Tibial nerve (tissue), 4 donors: ENCODE results near the gene COL4A6. TPM values are rescaled to one million over a fixed set of nuclear protein-coding genes. Genes with fewer than 3 reads are reported as not detected.

Experiments
- DNase-seq, 2 donors: peaks; one replicate each; pipeline ENCODE4 v3.0.0-alpha.2; 2019; ENCODE audit warnings: low spot score in 2 of 2
- H3K27ac ChIP-seq, 4 donors: fragments of 200-600 bp; sonication (generic) in 3 of 4; one replicate each; pipeline ENCODE4 v1.5.1; 2017 to 2019; ENCODE audit warnings: mild to moderate bottlenecking in 1 of 4
- H3K27me3 ChIP-seq, 2 donors: fragments of 200-600 bp; sonication (generic) in 1 of 2; one replicate each; pipeline versions ENCODE4 v1.5.1 to v1.6.0; 2017 to 2019
- H3K36me3 ChIP-seq, 3 donors: fragments of 200-600 bp; sonication (generic); one replicate each; pipeline ENCODE4 v1.5.1; 2018 to 2019
- H3K4me1 ChIP-seq, 4 donors: fragments of 200-600 bp; sonication (generic) in 3 of 4; one replicate each; pipeline ENCODE4 v1.5.1; 2017 to 2019
- H3K4me3 ChIP-seq, 4 donors: fragments of 200-600 bp; sonication (generic) in 3 of 4; one replicate each; pipeline ENCODE4 v1.5.1; 2017 to 2019; ENCODE audit warnings: mild to moderate bottlenecking in 1 of 4, moderate library complexity in 1 of 4
- H3K9me3 ChIP-seq, 4 donors: fragments of 200-600 bp; sonication (generic) in 3 of 4; one replicate each; pipeline ENCODE4 v1.5.1; 2017 to 2019
- EP300 ChIP-seq, 2 donors: sonication (generic); formaldehyde crosslinking; IDR thresholded peaks; one replicate each; pipeline ENCODE4 v1.6.1; 2017; ENCODE audit warnings: antibody characterized with exemption in 2 of 2, mild to moderate bottlenecking in 1 of 2
- POLR2A ChIP-seq, 2 donors: fragments of 450-650 bp; IDR thresholded peaks; one replicate each; pipeline ENCODE4 v1.6.1; 2017; ENCODE audit warnings: antibody characterized with exemption in 2 of 2, mild to moderate bottlenecking in 2 of 2, moderate library complexity in 2 of 2
- WGBS, 2 donors: methylation state at CpG; one replicate each; pipeline ENCODE4 v1.1.5; 2018; 5-methylcytosine and 5-hydroxymethylcytosine counted together
- total RNA-seq, 4 donors: library from RNA; depleted of rRNA; stranded (reverse); fragments of >200 nt; gene quantifications; one replicate each; pipeline ENCODE4 v1.1.0, GENCODE V29; 2016
- TF ChIP-seq, protein P1 (sequence below), 5 experiments: fragments of 200-600 bp in 3 of 5; fragments of 450-650 bp in 2 of 5; sonication (generic) in 3 of 5; IDR thresholded peaks; one replicate each; pipeline ENCODE4 v1.5.1; 2016 to 2019; ENCODE audit warnings: antibody characterized with exemption in 5 of 5, mild to moderate bottlenecking in 3 of 5, moderate library complexity in 2 of 5

The COL4A6 gene
- total RNA-seq, 4 donors from 2014 or later: under 0.01 to 1.4 (median 0.21) TPM

DNA sequence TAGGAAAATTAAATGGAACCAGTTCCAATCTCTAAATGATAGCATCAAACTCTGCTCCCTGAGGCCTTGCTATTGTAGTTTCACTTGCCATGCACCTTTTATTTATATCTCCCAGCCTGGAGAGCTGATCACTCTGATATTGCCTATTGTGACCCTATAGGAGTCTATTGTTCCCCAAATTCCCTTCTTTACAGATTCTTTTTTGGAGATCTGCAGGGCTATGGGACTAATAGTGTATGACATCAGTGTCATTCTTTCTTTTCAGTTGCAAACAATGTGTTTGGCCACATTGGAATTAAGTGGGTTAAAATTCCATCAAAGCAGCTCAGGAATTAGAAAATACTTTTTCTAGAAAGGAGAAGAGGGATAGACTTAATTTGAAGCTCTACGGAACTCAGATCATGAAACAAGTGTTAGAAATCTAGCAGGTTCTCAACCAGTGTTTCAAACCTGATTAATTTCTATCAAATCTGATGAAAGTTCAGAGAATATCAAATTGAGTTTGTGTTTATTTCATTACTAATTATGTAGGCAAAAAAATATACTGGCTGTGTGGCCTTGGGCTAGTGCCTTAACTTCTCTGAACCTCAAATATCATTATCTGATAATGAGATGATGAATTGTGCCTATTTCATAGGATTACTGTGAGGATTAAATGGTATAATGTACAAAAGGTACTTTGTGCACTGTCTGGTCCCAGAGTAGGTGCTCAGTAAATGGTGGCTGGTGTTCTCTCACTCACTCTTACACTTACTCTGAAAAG is 71.4 kb downstream of the COL4A6 start:
- 98 to 100% methylated on average over 1 of the region's 1 CpG for WGBS, 2 donors
- Histone ChIP-seq H3K27ac (no peak overlapping the region), H3K4me1 (no peaks in the 10 kb centered on the region), H3K9me3 (no peaks in the 10 kb centered on the region), H3K27me3 (peaks cover 0 to 2% of the 10 kb centered on the region in 2 donors), H3K36me3 (no peaks in the 10 kb centered on the region), H3K4me3 (no peak overlapping the region)
- DNase-seq: no peak
- TF ChIP-seq POLR2A (IDR thresholded peaks at IDR 0.05): no peak
- TF ChIP-seq, protein P1, sequence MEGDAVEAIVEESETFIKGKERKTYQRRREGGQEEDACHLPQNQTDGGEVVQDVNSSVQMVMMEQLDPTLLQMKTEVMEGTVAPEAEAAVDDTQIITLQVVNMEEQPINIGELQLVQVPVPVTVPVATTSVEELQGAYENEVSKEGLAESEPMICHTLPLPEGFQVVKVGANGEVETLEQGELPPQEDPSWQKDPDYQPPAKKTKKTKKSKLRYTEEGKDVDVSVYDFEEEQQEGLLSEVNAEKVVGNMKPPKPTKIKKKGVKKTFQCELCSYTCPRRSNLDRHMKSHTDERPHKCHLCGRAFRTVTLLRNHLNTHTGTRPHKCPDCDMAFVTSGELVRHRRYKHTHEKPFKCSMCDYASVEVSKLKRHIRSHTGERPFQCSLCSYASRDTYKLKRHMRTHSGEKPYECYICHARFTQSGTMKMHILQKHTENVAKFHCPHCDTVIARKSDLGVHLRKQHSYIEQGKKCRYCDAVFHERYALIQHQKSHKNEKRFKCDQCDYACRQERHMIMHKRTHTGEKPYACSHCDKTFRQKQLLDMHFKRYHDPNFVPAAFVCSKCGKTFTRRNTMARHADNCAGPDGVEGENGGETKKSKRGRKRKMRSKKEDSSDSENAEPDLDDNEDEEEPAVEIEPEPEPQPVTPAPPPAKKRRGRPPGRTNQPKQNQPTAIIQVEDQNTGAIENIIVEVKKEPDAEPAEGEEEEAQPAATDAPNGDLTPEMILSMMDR (IDR thresholded peaks at IDR 0.05): no peak
- no peak for TF ChIP-seq EP300 (IDR thresholded peaks at IDR 0.05)

GRCh38 chrX:108362026-108362425 is 76.2 kb downstream of the COL4A6 start:
- H3K27ac ChIP-seq: no peak overlapping the region
- no peak for DNase-seq
- H3K9me3 ChIP-seq: no peaks in the 10 kb centered on the region
- TF ChIP-seq EP300 (IDR thresholded peaks at IDR 0.05) (no peak), POLR2A (IDR thresholded peaks at IDR 0.05) (no peak)
- TF ChIP-seq, protein P1 (IDR thresholded peaks at IDR 0.05): no peak
- no peak overlapping the region for H3K4me3 ChIP-seq
- no peaks in the 10 kb centered on the region for H3K36me3 ChIP-seq
- no peaks in the 10 kb centered on the region for H3K4me1 ChIP-seq
- WGBS, 2 donors: 21 to 28% methylated on average over 1 of the region's 1 CpG
- H3K27me3 ChIP-seq: peaks cover 0 to 3% of the 10 kb centered on the region in 2 donors

- no peak for TF ChIP-seq EP300 (IDR thresholded peaks at IDR 0.05)
- TF ChIP-seq, protein P1 (IDR thresholded peaks at IDR 0.05): no peak
- TF ChIP-seq POLR2A (IDR thresholded peaks at IDR 0.05): no peak
- H3K9me3 ChIP-seq: no peaks in the 10 kb centered on the region
- H3K4me3 ChIP-seq: no peak overlapping the region
- DNase-seq: no peak
- WGBS, 2 donors: 47 to 66% methylated on average over 2 of the region's 2 CpGs
- H3K36me3 ChIP-seq: no peaks in the 10 kb centered on the region
- peaks cover 0 to 6% of the 10 kb centered on the region in 2 donors for H3K27me3 ChIP-seq
- H3K27ac ChIP-seq: no peak overlapping the region
- H3K4me1 ChIP-seq: no peaks in the 10 kb centered on the region
These were observed 76.9 kb downstream of the COL4A6 start for GRCh38 chrX:108361316-108361715.

- no peak for DNase-seq
- TF ChIP-seq, protein P1 (IDR thresholded peaks at IDR 0.05): no peak
- no peak for TF ChIP-seq EP300 (IDR thresholded peaks at IDR 0.05)
- TF ChIP-seq POLR2A (IDR thresholded peaks at IDR 0.05): no peak
- Histone ChIP-seq H3K27ac (no peak overlapping the region), H3K27me3 (peaks cover 0 to 6% of the 10 kb centered on the region in 2 donors), H3K9me3 (no peaks in the 10 kb centered on the region), H3K4me3 (no peak overlapping the region), H3K36me3 (no peaks in the 10 kb centered on the region), H3K4me1 (no peaks in the 10 kb centered on the region)
- 85 to 92% methylated on average over 4 of the region's 4 CpGs for WGBS, 2 donors
These were observed 78.2 kb downstream of the COL4A6 start for GRCh38 chrX:108359806-108360602.

- Histone ChIP-seq H3K4me1 (no peaks in the 10 kb centered on the region), H3K27ac (no peak overlapping the region), H3K36me3 (no peaks in the 10 kb centered on the region), H3K4me3 (no peak overlapping the region), H3K9me3 (no peaks in the 10 kb centered on the region), H3K27me3 (peaks cover 0 to 3% of the 10 kb centered on the region in 2 donors)
- WGBS, 2 donors: 71 to 79% methylated on average over 1 of the region's 1 CpG
- TF ChIP-seq POLR2A (IDR thresholded peaks at IDR 0.05): no peak
- TF ChIP-seq, protein P1 (IDR thresholded peaks at IDR 0.05): no peak
- TF ChIP-seq EP300 (IDR thresholded peaks at IDR 0.05): no peak
- DNase-seq: no peak
These were observed 84.8 kb downstream of the COL4A6 start for GRCh38 chrX:108353452-108353851.
